ENCODE data around the gene SRPX2.
A peak's percentile ranks its signal among the peaks of the same experiment; 100 is the strongest.

The SRPX2 gene

DNA sequence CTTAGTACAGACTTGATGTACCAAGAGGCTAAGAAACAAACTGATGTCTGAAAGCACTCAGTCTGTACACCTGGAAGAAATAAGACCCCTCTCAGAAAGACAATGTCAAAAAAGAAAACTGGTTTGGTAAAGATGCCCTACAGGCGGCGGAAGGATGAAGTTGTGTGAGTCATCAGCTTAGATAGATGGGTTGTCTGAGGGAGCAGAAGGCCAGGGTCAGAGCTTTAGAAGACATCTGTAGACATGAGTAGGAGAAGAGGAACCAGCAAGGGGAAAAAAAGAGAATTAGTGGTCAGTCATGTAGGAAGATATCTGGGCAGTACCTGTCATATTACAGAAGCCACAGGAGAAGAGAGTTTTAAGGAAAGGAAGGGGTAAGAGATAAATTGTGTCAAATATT, 8.3 kb downstream of the SRPX2 start:
- DNase-seq = no peak

DNA sequence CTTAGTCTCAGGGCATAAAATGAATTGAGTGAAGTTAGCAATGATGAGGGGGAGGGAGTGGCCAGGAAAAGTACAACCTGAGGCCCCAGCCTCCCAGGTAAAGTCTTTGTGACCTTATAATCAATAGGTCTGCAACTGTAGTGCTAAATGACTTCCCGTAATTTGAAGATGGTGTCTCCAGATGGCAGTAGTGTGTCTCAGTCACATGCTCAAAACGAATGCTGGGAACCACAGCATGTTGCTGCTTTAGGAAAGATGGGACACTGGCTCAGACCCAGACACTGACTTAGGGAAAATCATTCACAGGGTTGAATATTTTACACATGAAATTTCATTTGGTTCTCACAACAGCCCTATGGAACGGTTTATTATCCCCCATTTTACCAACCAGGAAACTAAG, 10.3 kb downstream of the SRPX2 start:
- DNase-seq = no peak

DNA sequence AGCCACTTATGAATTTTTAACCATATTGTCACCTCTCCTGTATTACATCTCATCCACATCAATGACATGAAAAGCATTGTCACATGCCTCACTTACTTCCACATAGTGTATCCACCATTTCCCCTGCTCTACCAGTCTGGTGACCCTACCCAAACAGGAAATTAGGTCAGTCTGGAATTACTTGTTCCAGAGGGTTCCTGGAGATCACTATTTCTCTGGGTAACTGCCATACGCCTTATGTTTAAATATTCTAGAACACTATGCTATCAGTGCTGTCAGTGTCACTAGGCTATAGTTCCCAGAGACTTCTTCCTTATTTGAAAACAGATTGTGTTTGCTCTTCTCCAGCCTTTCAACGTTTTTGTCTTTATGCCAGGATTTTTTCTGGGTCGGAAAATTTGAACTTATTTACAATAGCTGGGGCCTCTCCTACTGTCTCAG, 15.0 kb downstream of the SRPX2 start:
- no peak for DNase-seq

DNA sequence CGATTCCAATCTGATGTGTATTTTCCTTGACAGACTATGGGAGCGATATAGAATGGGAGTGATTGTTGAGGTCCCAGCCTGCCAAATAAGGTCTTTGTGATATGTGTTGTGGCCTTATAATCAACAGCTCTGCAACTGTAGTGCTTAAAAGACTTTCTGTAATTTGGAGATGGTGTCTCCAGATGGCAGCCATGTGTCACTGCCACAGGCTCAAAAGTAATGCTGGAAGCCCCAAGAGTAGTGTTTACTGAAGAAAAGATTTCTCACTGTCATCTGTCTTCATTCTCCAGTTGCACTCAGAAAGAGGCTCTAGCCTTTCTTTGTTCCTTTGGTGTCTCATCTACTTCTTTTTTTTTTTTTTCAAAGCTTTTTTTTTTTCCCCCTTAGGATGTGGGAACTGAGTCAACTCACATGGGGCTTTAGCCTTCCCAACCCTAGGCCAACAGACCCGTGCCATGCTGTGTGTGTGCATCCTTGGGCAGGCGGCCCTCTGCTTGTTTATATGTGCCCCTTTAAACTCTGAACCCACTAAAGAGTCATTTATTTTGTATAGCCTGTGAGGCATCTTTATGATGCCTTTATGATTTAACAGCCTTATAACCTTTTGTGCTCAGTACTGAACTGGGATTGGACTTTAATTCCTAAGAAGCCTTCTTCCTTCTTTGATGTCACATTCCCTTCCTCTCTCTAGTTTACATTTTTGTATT, 15.6 kb downstream of the SRPX2 start:
- no peak for DNase-seq

DNA sequence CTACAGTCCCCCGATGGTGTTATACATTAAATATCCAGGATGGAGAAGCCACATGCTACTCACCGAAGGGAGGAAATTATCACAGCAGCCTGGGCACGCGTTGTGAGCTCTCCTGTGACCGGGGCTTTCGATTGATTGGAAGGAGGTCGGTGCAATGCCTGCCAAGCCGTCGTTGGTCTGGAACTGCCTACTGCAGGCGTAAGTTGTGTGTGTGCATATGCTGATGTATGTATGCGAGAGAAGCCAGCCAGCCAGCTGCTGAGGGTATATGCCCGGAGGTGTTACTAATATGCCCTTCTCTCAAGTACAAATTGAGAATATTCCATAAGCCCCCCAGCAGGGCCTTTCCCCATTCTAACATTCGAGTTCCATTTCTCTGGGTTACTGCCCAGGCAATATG, 18.2 kb downstream of the SRPX2 start:
- no peak for DNase-seq

DNA sequence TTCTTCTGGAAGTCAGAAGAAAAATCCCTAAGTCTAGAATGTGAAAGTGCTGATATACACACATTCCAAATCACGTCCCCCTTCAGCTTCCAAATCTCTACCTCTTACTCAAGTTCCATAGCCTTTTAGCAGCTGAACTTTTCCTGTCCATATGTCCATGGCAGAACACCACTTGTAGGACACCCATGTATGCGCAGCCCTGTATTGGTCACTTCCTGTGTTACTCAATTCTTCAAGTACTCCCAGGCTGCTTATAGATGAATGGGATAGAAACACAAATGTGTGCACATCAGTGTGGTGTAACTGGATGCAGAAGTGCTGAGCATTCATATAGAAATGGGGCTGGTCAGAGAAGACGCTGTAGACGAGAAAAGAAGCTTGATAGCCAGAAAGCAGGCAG, 18.8 kb downstream of the SRPX2 start:
- no peak for DNase-seq

DNA sequence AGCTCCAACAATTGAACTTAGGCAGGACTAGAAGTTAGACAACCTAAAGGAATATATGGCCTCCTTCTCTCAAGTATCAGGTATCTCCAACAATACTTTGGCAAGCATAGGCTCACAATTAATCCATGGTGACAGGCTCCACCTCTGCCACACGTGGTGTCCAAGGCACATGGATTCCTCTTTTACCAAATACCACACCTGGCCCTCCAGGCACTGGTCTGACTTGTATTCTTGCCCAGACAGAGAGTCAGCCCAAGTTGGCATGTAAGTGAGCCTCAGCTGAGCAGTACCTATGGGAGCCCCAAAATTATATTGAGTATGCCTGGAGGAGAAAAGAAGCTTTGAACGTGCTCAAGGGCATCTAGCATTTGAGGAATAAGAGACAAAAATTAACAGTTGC, 19.6 kb downstream of the SRPX2 start:
- no peak for DNase-seq

DNA sequence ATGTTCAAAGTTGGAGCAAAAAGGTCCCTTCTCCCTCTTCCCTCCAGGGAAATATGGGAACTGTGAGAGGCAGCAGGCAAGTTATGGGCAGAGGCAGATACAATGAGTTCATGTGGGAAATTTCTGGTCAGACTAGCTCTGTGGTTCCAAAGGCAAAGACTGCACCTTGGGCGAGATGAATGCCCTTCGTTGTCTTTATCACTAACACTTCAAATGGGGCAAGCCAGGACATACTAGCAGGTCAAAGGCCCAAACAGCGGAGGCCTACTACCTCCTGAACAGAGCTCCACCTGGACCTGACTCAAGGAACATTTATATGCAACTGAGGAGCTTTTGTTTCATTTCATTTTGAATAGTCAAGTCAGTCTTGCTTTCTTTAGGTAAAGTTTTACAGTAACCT, 29.0 kb downstream of the SRPX2 start:
- no peak for DNase-seq

DNA sequence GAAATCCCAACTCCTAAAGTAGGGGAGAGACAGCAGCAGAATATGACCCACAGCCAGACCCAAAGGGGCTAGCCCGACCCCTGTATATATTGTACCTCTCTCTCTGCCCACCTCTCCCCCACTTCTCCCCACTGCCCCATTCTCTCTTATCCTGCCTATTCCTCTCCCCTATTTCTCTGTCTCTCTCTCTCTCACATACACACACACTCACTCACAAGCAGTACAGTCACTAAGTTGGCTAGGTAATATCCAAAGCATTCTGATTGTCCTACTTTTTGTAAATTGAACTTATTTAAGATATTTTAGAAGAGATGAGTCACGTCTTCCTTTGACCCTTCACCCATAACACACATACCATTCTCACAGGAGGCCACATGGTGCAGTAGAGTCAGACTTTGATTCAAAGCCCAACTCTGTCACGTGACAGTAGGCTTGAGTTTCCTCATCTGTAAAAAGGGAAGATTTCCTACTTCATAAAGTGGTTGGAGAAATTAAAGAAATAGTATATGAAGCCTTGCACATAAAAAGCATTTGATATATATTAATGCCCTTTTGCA, 29.5 kb downstream of the SRPX2 start:
- no peak for DNase-seq

DNA sequence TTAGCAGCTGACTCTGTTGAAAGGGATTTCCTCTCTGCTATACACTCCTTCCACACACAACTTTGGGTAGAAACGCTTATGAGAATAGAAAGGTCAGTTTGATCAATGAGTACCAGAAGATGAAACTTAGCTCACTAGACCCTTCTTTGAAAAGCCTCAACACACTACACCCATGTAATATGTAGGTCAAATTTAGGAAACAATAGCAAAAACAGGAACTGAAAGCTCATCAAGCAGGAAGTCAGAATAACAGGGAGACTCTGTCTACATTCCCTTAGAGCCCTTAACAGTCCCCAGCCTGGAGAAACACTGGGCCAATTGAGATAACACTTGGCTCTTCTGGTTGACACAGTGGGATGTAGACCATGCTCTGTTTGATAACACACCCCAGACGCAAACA, 30.7 kb downstream of the SRPX2 start:
- no peak for DNase-seq

DNA sequence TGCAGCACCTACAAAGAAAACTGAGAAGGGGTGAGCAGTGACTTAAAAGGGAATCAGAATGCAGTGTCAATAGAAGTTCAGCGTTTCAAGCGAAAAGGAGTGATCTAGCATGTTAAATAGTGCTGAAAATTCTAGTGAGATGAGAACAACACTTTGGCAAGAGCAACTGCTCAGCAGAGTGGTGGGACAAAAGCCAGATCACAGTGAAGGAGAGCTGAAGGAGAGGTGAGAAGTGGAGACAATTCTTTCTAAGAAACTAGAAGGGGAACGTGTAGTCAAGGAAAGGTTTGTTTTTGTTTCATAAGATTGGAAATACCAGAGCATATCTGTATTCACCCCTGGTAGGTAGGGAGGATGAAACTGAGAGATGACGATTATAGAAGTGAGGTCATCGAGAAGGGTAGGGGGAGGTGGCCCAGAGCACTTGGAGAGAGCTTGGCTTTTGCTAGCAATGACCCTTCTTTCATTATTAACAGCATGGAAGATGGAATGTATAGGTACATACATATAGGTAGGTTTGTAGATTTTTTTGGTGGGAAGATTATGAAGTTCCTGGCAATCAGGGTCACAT, 33.7 kb downstream of the SRPX2 start:
- DNase-seq = no peak

DNA sequence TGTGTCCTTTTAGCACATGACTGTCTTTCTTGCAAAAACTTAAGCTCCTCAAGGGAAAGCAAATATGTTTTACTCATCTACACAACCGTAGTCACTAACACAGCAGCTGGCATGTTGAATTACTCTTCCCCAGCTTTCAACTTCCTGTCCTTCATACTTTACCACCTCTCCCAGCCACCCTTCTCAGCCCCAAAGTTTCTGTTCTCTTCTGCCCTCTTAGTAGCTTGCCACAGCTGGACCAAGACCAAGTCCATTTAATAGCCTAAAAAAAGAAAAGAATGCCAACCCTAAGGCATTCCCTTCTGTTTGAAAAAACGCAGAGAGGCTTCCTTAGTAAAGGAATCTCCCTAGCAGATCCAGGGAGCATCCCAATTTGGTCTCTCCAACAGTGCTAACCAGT, 36.8 kb downstream of the SRPX2 start:
- DNase-seq = no peak

DNA sequence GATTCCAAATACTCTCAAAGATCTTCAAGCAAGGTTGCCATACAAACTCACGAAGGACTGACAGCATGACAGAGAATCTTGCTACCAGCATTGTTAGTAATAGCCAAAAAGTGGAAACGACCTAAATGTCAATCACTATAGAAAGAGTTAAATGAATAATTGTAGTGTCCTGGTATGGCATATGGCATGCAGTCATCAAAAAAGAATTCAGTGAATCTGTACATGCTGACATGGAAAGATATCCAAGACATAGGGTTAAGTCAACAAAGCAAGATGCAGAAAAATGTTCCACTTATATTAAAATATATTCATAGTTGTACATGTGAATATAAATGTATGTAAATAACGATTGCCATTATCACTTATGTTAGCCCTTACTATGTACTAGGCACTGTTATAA, 37.6 kb downstream of the SRPX2 start:
- DNase-seq = no peak

DNA sequence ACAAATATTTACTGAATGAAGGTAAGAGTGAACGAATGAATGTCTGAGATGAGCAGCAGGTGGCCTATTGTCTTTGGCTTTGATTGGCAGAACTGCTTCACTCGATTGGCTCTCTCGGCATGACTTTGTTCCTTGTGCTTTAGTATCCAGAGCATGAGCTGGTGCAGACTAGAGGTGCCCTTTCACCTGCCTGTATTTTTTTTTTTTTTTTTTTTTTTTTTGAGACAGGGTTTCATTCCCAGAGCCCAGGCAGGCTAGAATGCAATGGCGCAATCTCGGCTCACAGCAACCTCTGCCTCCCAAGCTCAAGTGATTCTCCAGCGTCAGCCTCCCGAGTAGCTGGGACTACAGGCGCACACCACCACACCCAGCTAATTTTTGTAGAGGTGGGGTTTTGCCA, 38.9 kb downstream of the SRPX2 start:
- DNase-seq = no peak

DNA sequence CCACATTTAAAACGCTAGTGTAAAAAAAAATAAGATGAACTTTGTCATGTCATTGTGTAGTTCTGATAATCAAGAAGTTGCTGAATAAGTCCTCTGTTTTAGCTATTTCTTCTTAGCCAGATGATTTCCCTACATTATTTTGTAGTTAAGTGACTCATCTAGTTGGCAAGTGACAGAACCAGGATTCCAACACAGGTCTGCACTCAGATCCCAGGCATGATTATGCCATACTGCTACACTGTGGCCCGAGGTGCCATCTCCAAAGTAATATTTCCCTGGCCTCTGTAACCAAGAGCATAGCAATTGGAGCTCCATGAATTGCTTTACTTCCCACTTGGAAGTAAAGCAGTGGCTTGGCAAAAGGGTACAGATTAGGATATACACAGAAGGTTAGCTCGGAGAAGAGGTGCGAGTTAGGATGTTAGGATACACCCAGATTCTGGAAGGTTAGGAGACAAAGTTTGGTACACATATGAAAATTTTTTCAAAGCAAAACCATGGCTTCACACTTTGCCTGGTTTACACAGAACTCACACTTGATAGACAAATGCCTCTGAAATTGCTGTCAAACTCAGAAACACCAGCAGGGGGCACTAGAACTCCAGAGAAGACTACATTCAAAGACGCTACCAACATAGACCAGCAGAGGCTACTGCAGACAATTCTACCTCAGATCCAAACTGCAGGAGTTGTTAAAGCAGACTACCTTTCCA, 41.4 kb downstream of the SRPX2 start:
- peak; percentile 46 to 48 for DNase-seq

DNA sequence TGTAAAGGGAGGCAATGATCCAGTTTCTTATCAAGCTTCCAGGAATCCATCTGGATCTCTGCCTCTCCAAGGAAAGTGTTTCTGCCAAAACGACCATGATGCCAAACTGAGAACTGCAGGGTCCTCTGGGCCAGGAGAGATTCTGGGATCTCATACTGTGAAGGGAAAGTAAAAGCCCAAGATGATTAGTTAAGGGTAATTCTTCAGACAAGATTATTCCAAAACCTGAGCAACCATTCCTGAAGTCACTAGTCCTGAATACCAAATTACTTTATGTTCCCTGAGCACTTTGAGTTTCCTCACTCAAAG, 42.0 kb downstream of the SRPX2 start:
- DNase-seq = no peak

DNA sequence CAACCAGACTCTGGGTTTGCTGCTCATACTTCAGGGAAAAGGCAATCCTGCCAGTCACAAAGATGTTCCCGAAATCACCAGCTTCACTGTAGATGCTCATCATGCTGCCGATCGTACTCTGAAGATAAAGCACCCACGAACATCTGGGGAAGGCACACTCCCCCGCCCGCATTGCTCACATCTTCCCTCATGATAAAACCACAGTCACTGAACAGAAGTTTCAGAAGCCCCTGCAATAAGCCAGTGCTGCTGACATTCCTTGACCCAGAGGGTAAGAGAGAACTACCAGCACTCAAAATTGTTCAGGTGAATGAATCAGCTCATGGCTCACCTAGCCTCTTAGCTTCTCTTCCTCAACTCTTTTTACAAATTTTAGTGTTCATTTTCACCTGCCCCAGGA, 43.1 kb downstream of the SRPX2 start:
- peak in 1 of 2 experiments; percentile 5 for DNase-seq

DNA sequence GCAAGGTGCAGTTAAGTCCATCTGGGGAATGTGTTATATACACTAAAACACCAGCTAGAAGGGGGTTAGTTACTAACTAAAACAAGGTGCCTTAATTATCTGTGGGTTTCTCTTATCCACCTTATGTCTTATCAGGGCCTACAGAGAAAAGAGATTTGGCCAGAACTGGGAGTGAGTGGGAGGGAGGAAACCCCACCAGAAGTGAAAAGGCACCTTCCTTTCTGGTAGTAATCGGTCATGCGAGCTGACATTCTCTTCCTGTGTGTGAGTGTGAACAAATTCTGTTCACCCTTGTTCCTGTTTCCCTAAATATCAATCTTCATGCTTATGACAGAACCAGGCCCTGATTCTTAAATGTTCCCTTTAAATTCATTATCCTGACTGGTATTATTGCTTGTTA, 43.5 kb downstream of the SRPX2 start:
- DNase-seq = no peak

DNA sequence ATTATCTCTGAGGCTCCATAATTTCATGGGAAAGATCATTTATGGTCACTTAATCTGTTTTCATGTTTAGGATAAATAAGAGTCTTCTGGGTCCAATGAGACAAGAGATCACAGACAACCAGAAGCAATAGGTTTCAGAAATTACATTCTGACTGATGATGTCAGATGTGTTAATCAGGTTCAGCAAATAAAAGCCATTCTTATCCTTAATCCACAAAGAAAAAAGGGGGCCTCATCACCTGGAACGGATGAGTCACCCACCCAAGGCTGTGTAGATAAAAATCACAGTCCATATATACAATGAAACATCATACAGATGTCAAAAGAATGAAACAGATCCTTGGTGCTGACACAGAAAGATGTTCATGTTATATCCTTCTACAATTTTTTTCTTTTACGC, 51.3 kb downstream of the SRPX2 start:
- no peak for DNase-seq

DNA sequence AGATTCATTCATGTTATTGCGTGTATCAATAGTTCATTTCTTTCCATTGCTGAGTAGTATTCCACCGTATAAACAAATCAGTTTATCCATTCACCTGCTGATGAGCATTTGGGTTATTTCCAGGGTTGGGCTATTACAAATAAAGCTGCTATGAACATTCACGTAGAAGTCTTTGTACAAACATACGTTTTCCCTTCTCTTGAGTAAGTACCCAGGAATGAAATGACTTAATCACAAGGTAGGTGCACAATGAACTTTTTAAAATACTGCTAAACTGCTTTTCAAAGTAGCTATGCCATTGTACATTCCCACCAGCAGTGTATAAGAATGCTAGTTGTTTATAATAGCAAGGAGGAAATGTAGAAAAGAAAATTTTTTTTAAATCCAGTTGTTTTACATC, 52.0 kb downstream of the SRPX2 start:
- DNase-seq = no peak

DNA sequence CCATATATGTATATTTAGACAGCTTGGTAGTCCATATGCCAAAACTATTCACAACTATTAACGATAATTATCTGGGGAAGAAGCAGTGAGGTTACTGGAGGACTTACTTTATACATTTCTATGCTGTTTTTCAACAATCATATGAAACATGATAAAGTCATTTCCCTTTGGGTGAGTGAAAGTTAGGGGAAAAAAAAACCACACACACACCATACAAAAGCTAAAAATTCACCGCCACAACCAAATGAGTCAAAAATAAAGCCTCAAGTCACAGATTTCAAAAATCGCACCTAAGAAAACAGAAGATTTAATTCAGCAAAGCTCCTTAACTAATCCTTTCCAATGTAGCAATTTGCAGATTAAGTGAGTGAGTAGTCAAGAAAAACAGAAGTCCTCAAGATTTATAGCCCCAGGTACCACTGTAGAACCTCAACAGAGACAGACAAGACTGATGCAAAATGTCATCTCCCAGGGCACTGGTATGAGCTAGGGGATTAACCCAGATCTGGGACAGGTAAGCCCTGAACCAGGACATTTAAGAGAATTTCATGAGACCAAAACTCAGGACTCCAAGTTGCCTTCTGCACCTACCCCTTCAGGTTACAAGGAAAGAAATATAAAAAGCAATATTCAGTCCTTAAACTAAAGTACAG, 52.8 kb downstream of the SRPX2 start:
- no peak for DNase-seq

DNA sequence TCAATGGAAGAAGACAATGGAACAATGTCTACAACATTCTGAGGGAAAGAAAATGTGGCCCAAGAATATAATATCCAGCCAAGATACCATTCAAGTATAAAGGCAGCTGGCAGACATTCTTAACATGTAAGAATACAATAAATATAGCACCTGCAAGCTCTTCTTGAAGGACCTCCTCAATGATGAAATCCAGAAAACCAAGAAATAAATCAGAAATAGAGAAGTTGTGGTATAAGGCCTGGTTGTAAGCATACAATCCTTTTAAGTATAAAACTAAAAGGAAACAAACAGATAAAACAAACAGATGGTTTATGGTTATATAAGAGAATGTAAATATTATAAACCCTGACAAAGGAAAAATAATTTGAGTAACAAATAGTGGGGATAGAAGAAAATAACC, 54.6 kb downstream of the SRPX2 start:
- no peak for DNase-seq

DNA sequence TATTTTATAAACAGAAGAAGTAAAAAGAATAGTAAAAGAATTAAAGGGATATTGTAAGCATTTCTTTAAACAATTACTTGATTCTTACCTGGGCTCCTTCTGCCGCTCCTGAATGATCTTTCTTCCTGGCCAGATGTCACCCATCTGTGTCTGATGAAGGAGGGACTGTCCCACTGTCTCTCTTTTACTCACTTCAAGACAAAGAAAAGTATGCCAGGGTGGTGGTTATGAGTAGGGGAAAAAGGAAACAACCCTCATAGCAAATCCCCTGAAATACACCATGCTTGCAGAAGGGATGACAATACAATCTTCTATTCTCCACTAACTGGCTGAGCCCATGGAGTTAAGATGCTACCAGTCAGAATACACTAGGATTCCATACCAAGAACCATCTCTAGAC, 56.8 kb downstream of the SRPX2 start:
- DNase-seq = no peak
